Endothelial cell of umbilical vein (primary cell): ENCODE results near the gene IGF2BP2. TPM values are rescaled to one million over a fixed set of nuclear protein-coding genes. Genes with fewer than 3 reads are reported as not detected.

Experiments used
- BruUV-seq: library from RNA; stranded (reverse); fragments of 400-500 nt; replicated peaks from 2 replicates; lab custom pipeline; 2021; lab: Mats Ljungman, UMichigan
- CTCF ChIA-PET: fragments of 300-600, 350-600 bp; sonication (Branson Sonifier 250); formaldehyde crosslinking; loops from one replicate; lab custom pipeline; 2021; ENCODE audit warnings: antibody characterized with exemption, inconsistent platforms; lab: Charles Lee
- POLR2A ChIA-PET: fragments of 300-600, 350-600 bp; sonication (Branson Sonifier 250); formaldehyde crosslinking; loops from one replicate; lab custom pipeline; 2021; ENCODE audit warnings: antibody characterized with exemption, inconsistent platforms; lab: Charles Lee
- DNase-seq: peaks from one replicate; pipeline ENCODE4 v3.0.0-alpha.2; 2011; ENCODE audit warnings: low read depth, low spot score
- FAIRE-seq: peaks from 2 replicates; lab custom pipeline; 2011; peaks lifted over from hg19 to GRCh38; lab: Jason Lieb, UNC
- H2AFZ ChIP-seq: 2 replicates; pipeline ENCODE4 v1.6.0; 2012; ENCODE audit warnings: low read depth, low read length, control low read depth, inconsistent platforms
- H3K27ac ChIP-seq: 2 replicates; pipeline ENCODE4 v1.5.1; 2011; ENCODE audit warnings: low read depth, mild to moderate bottlenecking, control low read depth, low read length, moderate library complexity; ENCODE audit not compliant: insufficient read depth
- H3K27me3 ChIP-seq, 2 experiments: 2 replicates each; pipeline versions ENCODE4 v1.6.0 to v1.6.1; 2011; ENCODE audit warnings: low read length in 2 of 2, mixed read lengths in 1 of 2; ENCODE audit not compliant: control insufficient read depth in 2 of 2, insufficient read depth in 2 of 2
- H3K36me3 ChIP-seq, 2 experiments: 2 replicates in 1 of 2; 3 replicates in 1 of 2; pipeline ENCODE4 v1.5.1; 2011; ENCODE audit warnings: low read length in 2 of 2, mild to moderate bottlenecking in 1 of 2, moderate library complexity in 1 of 2; ENCODE audit not compliant: control insufficient read depth in 2 of 2, insufficient read depth in 2 of 2; ENCODE audit errors: extremely low read depth in 1 of 2
- H3K4me1 ChIP-seq: 3 replicates; pipeline ENCODE4 v1.5.1; 2011; ENCODE audit warnings: mild to moderate bottlenecking, low read length; ENCODE audit not compliant: control insufficient read depth, insufficient read depth; ENCODE audit errors: extremely low read depth
- H3K4me2 ChIP-seq: 2 replicates; pipeline ENCODE4 v1.6.1; 2011; ENCODE audit warnings: low read length, control low read depth, mixed read lengths; ENCODE audit not compliant: insufficient read depth
- H3K4me3 ChIP-seq, 3 experiments: fragments of 200-600 bp in 1 of 3; sonication (generic), shearing (Covaris generic) in 1 of 3; replicated peaks in 1 of 3; 2 replicates each; pipeline ENCODE4 v1.5.1; 2011 to 2016; ENCODE audit warnings: control low read depth in 3 of 3, low read length in 3 of 3, mild to moderate bottlenecking in 2 of 3, inconsistent platforms in 1 of 3, low read depth in 1 of 3, moderate library complexity in 1 of 3; ENCODE audit not compliant: insufficient read depth in 1 of 3
- H3K79me2 ChIP-seq: 2 replicates; pipeline ENCODE4 v1.6.0; 2012; ENCODE audit warnings: low read length, inconsistent platforms; ENCODE audit not compliant: control insufficient read depth, insufficient read depth
- H3K9ac ChIP-seq: replicated peaks from 2 replicates; pipeline ENCODE3; 2011; ENCODE audit warnings: low read length, control low read depth; ENCODE audit not compliant: insufficient read depth; ENCODE audit errors: extremely low read depth
- H3K9me1 ChIP-seq: replicated peaks from 3 replicates; pipeline ENCODE4 v1.6.0; 2011; ENCODE audit warnings: mild to moderate bottlenecking, low read length; ENCODE audit not compliant: control insufficient read depth, insufficient read depth; ENCODE audit errors: extremely low read depth
- H3K9me3 ChIP-seq: replicated peaks from 2 replicates; pipeline ENCODE4 v1.5.1; 2012; ENCODE audit warnings: low read length, inconsistent platforms; ENCODE audit not compliant: control insufficient read depth, insufficient read depth
- H4K20me1 ChIP-seq: replicated peaks from 2 replicates; pipeline ENCODE3; 2011; ENCODE audit warnings: mild to moderate bottlenecking, low read length; ENCODE audit not compliant: control insufficient read depth, insufficient read depth; ENCODE audit errors: extremely low read depth
- EZH2 ChIP-seq: IDR thresholded peaks from 2 replicates; pipeline ENCODE4 v1.6.1; 2012; ENCODE audit warnings: borderline replicate concordance, low read depth, mild to moderate bottlenecking, moderate library complexity, low read length, inconsistent platforms; ENCODE audit not compliant: severe bottlenecking
- FOS ChIP-seq: IDR thresholded peaks from 2 replicates; pipeline ENCODE4 v1.6.1; 2011; ENCODE audit warnings: mild to moderate bottlenecking, low read length, moderate library complexity, borderline replicate concordance; ENCODE audit not compliant: insufficient read depth
- GATA2 ChIP-seq: IDR thresholded peaks from 2 replicates; pipeline ENCODE4 v1.7.0; 2011; ENCODE audit warnings: low read depth, mild to moderate bottlenecking, moderate library complexity, mixed read lengths, low read length; ENCODE audit not compliant: insufficient read length, insufficient read depth
- JUN ChIP-seq: IDR thresholded peaks from 2 replicates; pipeline ENCODE4 v1.6.1; 2011; ENCODE audit warnings: borderline replicate concordance, low read depth; ENCODE audit not compliant: insufficient read length, insufficient read depth
- MYC ChIP-seq: IDR thresholded peaks from one replicate; pipeline ENCODE4 v1.6.1; 2011; ENCODE audit warnings: mild to moderate bottlenecking, low read depth, low read length
- POLR2A ChIP-seq: IDR thresholded peaks from 2 replicates; pipeline ENCODE4 v1.6.1; 2012; ENCODE audit warnings: low read depth, mild to moderate bottlenecking, control low read depth, low read length
- POLR2AphosphoS5 ChIP-seq: IDR thresholded peaks from 2 replicates; pipeline ENCODE4 v1.6.1; 2012; ENCODE audit warnings: low read depth, mild to moderate bottlenecking, control low read depth, low read length, moderate library complexity; ENCODE audit not compliant: insufficient read depth
- dilution Hi-C: fragments of 300-500 bp; cut with MboI; formaldehyde crosslinking; loops from one replicate; pipeline ENCODE4 v1.15.0; 2019; ENCODE audit warnings: low sequenced_read_pairs; ENCODE audit not compliant: extremely low pct_ligation_motif_present
- intact Hi-C: fragments of 100-400 bp; cut with micrococcal nuclease; formaldehyde crosslinking; loops from one replicate; pipeline ENCODE4 v1.10.0; 2022
- polyA plus RNA-seq, 4 experiments: library from polyadenylated mRNA; depleted of rRNA in 3 of 4; stranded (reverse) in 3 of 4; unstranded in 1 of 4; fragments of >200 nt; gene quantifications; 2 replicates each; pipeline versions ENCODE4 v1.2.1 to v1.2.3, GENCODE V29; 2011 to 2012; ENCODE audit warnings: missing spikeins in 1 of 4
- total RNA-seq: library from RNA; stranded (reverse); gene quantifications from 2 replicates; pipeline ENCODE4 v1.2.3, GENCODE V29; 2021
- TF ChIP-seq, protein P1 (sequence below), 2 donors: IDR thresholded peaks; 1 replicate in 1 of 2; 2 replicates in 1 of 2; pipeline ENCODE4 v1.5.1; 2011; ENCODE audit warnings: low read length in 2 of 2, mild to moderate bottlenecking in 2 of 2, moderate library complexity in 2 of 2, control low read depth in 1 of 2, inconsistent platforms in 1 of 2, low read depth in 1 of 2; ENCODE audit not compliant: insufficient read depth in 1 of 2; ENCODE audit errors: extremely low read depth in 1 of 2
- TF ChIP-seq, protein P2 (sequence below): IDR thresholded peaks from 2 replicates; pipeline ENCODE4 v1.6.1; 2011; ENCODE audit not compliant: insufficient read depth, insufficient read length

Gene IGF2BP2
- total and polyA plus RNA-seq, 2 donors (not counting 3 experiments of a cell fraction or from before 2014, with no cell fraction given) = 10.7 to 130 TPM

DNA sequence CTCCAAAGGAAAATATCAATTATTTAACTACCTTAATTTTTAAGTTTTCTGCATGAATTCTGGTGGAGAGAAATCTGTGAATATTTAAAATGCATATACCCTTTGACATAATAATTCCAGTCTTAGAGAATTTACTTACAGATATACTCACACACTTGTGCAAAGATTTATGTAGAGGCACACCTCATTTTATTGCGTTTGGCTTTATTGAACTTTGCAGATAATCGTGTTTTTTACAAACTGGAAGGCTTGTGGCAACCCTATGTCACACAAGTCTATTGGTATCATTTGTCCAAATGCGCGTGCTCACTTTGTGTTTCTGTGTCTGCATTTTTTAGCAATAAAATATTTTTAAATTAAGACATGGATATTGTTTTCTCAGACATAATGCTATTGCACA lies 157.3 kb downstream of the IGF2BP2 start:
- Histone ChIP-seq H3K9me3 (no peaks in the 10 kb centered on the region), H3K36me3 (peaks cover 11 to 15% of the 10 kb centered on the region in 2 experiments), H2AFZ (no peak overlapping the region), H3K79me2 (no peaks in the 10 kb centered on the region), H3K9me1 (no peaks in the 10 kb centered on the region), H3K9ac (no peak overlapping the region), H3K4me3 (no peak overlapping the region), H3K4me2 (no peak overlapping the region), H3K27ac (no peak overlapping the region), H4K20me1 (no peaks in the 10 kb centered on the region), H3K27me3 (no peaks in the 10 kb centered on the region), H3K4me1 (no peaks in the 10 kb centered on the region)
- BruUV-seq = no TSS peak
- dilution Hi-C loops (no loop called here), intact Hi-C loops (no loop called here)
- DNase-seq = no peak
- TF ChIP-seq EZH2 (no peak), JUN (no peak), MYC (no peak), POLR2AphosphoS5 (no peak), POLR2A (no peak), GATA2 (no peak), FOS (no peak)
- TF ChIP-seq, protein P1, sequence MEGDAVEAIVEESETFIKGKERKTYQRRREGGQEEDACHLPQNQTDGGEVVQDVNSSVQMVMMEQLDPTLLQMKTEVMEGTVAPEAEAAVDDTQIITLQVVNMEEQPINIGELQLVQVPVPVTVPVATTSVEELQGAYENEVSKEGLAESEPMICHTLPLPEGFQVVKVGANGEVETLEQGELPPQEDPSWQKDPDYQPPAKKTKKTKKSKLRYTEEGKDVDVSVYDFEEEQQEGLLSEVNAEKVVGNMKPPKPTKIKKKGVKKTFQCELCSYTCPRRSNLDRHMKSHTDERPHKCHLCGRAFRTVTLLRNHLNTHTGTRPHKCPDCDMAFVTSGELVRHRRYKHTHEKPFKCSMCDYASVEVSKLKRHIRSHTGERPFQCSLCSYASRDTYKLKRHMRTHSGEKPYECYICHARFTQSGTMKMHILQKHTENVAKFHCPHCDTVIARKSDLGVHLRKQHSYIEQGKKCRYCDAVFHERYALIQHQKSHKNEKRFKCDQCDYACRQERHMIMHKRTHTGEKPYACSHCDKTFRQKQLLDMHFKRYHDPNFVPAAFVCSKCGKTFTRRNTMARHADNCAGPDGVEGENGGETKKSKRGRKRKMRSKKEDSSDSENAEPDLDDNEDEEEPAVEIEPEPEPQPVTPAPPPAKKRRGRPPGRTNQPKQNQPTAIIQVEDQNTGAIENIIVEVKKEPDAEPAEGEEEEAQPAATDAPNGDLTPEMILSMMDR (IDR thresholded peaks at IDR 0.05; ENCODE audit: extremely low read depth in 1 of 2, insufficient read depth in 1 of 2, low read depth in 1 of 2, low read length in 2 of 2) = no peak
- TF ChIP-seq, protein P2, sequence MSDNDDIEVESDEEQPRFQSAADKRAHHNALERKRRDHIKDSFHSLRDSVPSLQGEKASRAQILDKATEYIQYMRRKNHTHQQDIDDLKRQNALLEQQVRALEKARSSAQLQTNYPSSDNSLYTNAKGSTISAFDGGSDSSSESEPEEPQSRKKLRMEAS = no peak
- no peak for FAIRE-seq
- ChIA-PET POLR2A (no interaction called here), CTCF (no interaction called here)
